GM19324 (cell line): Measurements from ENCODE around the gene MAN1C1.

ENCODE experiments used
- ATAC-seq: cut with Tn5 transposase; IDR thresholded peaks from one replicate; pipeline ENCODE4 v1.9.1; 2021; ENCODE audit warnings: mild to moderate bottlenecking, moderate library complexity; ENCODE audit not compliant: unreplicated experiment, low FRiP score

The MAN1C1 gene

DNA sequence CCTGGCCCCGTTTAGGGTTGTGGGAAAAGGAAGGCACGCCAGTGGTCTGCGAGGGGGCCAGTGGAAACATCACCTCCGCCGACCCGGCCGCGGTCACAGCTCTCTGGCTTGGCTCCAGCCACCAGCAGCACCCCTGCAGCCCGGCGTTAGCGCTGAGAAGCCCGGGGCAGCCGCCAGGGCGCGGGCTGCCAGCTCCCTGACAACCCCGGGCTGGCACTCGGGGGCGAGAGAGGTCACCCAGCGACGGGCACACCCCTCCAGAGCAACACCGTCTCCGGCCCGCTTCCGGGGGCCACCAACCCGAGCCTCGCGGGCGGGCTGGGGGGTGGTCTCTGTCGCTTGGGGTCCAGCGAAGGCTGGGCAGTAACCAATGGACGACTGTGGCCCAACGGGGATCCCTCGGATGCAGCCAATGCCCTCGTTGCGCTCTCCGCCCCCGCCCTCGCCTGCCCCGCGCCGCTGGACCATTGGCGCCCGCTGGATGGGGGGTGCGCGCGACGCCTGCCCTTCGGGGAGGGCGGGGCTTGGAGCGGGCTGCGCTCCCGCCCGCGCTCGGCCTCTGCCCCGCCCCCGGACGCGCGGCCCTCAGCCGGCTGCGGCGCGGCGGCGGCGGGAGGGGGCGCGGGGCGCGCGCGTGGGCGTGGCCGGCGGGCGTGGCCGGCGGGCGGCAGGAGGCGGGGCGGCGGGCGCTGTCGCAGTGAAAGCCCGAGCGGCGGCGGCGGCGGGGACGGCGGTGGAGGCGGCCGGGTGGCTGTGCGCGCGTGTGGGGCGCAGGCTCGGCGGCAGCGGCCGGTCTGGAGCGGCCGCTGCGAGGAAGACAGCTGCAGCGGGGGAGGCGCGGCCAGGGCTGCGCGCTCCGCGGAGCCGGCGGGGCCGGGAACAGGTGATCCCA is at the start of gene MAN1C1:
Gene MAN1C1 (plus strand): TSS at position 697 of the 892 bp plus-strand sequence. CDS start 1,007 bp downstream, outside the sequence.
- ATAC-seq, result peak; percentile 74

DNA sequence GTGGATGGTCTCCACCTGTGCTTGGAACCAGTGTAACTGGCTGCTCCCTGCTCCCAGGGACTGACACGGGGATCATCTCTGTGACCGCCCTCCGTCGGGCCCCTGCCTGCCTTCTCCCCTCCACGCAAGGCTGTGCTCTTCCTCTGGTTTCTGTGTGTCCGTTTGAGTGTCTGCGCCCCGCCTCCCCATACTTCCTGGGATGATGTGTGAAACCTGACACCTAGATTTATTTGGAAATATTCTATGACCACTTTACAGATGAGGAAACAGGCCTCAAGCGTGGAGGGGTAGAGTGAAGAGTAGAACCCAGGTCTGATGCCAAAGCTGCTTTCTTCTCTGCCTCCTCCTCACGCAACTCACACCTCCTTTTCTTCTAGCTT is 48.9 kb upstream of the MAN1C1 start:
- no peak for ATAC-seq

DNA sequence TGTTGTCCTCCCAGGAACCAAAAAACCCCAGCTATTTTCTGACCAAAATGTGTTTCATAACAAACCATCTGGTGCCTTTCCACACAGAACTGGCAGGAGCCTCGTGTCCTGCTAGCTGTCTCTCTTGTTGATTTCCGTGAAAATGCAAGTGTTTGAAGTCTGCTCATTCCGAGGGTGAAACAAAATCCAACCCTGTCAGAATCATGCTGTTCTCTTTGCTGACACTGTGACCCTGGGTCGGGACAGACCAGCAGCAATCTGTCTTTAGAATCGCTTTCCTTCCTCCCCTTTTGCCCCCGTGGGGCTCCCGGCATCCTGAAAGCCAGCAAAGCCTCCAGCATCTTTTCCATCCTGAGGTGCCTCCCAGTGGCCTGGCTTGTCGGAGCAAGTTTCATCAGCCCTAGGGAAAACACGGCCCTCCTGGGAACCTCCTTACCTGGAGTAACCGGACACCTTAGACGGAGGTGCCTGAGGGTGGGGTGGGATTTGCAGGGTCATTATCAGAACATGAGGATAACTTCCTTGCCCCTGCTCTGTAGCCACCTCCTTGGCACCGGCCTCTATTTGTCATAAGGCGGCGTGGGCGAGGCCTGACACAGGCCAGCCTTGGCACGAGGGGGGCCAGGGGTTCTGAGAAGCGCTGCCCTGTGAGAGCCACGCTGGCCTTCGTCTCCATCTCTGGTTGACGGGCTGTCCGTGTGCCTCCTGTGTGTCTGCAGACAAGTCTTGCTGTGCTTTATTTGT is 48.3 kb upstream of the MAN1C1 start:
- ATAC-seq, result no peak

DNA sequence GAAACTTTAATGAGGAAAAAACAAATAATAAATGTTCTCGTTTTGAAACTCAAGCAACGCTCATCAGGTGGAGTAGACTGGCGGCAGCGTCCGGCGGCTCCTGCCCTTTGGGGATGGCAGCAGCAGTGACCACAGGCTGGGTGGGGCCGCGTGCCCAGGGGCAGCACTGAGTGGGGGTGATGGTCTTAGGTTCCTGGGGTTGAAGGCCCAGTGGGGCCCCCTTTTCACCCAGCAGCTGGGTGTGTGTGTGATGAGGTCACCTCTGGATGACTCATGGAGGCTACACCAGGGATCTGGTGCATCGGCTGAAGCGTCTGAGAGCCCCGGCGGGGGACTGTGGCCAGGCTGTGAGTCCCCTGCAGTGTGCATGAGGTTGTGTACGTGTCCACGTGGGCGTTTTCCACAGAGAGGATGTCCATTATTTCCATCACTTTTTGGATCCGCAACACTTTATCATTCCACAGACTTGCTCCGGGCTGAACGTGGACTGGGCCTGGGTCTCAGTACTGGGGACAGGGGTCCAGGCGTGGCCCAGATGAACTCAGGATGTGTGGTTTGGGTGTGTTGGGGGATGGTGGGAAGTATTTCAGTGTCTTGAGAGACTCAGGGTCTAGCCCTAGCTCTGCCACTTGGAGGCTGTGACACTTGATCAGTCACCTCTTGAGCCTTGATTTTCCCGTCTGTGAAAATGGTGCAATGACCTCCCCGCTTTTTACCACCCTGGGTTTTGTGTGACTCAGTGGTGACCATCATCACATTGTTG is 47.6 kb upstream of the MAN1C1 start:
- ATAC-seq, result no peak

DNA sequence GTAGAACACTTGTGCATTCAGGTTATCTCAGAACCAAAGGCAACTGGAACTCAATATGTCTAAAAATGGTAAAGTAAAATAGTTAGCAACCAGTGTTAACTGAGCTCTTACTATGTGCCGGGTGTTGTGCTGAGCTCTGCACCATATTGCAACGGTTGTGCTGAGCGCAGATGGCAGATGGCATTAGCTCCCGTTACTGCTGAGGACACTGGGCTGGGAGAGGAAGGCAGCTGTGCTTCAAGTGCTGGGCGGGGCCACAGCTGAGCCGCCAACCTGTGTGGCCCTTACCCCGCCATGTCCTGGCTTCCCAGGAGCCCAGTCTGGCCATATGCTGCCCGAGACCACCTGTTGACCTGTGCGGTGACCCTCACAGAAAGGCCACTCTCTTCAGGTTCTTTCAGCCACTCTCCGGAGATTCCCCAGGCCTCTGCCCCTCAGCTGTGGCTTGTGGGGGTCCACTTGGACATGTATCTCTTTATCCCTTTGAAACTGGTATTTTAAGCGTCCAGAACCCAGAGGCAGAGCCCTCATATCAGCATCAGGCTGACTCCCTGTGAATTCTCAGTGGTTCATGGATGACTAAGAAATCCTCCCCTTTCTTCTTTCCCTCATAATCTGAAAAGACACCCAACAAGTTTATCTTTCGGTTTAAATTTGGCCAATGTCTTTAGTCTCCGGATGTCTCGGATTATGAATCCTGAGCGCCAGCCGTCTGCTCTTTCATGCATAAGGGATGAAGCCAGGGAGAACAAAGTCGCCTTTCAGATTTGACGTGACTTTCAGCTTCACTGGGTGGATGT is 46.8 kb upstream of the MAN1C1 start:
- ATAC-seq, result no peak

DNA sequence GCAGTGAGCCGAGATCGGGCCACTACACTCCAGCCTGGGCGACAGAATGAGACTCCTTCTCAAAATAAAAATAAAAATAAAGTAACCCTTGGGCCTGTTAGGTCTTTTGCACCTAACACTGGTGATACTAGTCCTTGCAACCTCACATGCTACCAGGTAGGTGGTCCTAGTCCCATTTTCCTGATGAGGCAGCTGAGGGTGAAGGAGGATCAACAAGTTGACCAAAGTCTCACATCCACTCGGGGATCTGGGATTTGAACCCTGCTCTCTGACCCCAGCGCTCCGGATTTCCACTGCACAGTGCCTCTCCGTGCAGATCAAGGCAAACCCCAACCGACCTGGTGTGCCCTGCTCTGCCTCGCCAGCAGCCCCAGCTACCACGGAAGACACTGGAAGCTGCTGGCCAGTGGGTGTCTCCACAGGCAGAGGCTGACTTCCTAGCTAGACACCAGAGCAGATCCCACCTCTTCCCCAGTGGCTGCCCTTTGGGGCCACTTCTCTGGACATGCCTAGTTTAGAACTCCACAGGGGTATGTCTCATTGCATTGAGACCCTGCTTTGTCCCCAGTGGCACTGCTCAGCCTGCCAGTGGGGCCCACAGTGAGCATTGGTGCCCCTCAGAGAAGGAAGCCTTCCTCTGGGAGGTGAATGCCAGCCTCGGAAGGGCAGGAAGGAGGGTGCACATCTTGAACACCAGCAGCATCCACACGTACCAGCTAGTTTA is 45.6 kb upstream of the MAN1C1 start:
- ATAC-seq, result no peak

DNA sequence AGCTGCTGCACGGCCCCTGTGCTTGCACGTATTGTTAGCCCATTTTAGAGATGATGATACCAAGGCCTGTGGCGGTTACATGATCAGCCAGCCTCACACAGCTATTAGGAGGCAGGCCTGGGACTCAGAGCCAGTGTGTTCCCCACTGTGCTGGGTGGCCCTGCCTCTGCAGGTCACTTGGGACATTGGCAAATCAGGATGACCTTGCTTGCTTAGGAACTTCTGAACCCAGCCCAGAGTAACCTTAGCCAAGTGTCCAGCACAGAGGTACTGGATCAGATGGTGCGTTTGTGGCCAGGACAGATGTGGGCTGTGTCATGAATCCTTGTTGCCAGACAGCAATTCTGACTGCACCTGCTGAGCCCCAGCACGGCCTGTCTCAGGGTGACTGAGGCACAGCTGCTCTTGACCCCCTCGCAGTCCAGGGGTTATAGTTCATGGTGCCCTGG is 45.0 kb upstream of the MAN1C1 start:
- ATAC-seq, result no peak

DNA sequence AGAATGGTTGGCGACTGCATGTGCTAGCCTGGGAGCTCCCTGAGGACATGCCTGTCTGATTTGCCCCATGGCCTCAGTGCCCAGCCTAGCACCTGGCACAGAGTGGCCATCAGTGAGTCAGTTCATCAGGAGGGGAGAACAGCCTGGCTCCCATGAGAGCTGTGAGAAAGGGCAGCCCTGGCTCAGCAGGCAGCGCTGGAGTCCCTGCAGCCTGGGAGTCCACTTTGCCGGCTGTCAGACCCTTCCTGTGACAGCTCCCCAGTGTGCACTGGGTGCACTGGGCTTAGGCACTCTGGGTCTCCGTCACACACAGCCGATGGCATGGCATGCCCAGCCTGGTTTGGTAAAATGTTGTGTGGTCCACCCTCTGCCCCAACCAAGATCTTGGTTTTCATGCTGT is 44.5 kb upstream of the MAN1C1 start:
- no peak for ATAC-seq

DNA sequence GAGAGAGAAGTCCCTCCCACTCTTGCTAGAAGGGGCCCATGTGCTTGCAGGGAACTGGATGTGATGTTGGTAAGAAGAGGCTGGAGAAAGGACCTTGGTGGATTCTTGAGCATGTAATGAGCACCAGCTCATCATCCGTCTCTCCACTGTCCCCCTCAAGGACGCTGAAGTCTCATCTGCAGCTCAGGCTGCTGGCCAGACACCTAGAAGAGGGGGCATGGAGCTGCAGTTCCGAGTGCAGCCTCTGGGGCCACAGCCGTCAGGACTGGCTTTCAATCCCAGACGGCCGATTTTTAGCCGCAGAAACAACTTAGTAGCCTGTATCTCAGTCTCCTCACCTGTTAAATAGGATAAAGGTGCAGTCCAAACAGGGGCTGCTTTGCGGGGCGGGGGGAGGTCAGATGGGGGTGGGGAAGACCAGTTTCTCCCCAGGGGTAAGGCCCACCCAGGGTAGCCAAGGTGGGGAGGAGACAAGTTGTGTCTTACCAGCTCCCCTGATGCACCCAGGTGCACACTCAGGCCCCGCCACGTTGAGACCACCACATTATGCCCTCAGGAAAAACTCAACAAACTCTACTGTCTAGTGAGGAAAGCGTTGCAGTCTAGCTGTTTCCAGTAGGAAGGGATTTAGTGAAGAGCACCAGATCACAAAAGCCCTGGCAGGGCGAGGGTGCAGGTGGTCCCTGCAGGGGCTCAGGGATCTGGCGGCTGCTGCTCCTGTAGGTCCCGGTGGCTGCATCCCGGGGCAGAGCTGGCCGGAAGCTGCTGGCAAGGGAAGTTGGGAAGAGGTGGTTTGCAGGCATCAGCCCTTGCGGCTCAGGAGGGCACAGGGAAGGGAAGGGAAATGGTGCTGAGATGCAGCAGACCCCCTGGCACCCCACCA is 43.6 kb upstream of the MAN1C1 start:
- no peak for ATAC-seq

DNA sequence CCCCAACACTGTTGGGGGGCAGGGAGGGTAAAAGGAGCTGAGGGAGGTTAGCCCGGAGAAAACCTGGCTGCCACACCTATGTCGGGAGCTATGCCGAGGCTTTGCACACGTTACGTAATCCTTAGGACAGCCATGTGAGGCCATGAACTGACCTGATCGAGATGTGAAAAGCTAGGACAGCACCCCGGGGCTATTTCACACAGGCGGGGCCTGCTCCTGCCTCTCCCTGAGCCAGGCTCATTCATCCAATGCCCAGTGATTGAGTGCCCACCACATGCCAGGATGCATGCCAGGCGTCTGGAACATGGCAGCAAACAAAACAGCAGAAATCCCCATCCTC is 43.0 kb upstream of the MAN1C1 start:
- no peak for ATAC-seq

DNA sequence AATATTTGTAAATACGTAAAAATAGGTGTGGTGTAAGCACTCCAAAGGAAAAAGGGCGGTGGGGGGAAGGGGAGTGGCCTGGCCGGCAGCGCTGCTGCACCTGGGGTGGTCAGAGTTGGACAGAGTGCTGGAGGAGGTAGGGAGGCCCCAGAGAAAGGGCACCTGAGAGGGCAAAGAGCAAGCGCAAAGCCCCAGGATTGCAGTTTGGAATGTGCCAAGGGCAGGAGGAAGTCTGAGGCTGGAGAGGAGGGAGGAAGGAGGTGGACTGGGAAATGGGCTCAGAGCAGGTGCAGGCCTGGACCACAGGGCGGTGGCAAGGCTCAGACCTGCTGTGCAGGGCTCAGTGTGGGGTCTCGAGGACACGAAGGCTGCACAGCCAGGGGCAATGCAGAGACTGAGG is 42.6 kb upstream of the MAN1C1 start:
- ATAC-seq, result no peak

DNA sequence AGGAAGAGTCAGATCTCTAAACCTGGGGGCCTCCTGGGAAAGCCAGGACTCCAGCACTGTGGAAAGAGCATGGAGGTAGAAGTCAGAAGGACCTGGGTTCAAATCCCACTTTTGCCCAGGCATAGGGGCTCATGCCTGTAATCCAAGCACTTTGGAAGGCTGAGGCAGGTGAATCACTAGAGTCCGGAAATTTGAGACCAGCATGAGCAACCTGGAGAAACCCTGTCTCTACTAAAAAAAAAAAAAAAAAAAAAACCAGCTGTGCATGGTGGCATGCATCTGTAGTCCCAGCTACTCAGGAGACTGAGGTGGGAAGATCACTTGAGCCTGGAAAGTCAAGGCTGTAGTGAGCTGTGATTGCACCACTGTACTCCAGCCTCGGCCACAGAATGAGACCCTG is 41.4 kb upstream of the MAN1C1 start:
- ATAC-seq, result no peak

DNA sequence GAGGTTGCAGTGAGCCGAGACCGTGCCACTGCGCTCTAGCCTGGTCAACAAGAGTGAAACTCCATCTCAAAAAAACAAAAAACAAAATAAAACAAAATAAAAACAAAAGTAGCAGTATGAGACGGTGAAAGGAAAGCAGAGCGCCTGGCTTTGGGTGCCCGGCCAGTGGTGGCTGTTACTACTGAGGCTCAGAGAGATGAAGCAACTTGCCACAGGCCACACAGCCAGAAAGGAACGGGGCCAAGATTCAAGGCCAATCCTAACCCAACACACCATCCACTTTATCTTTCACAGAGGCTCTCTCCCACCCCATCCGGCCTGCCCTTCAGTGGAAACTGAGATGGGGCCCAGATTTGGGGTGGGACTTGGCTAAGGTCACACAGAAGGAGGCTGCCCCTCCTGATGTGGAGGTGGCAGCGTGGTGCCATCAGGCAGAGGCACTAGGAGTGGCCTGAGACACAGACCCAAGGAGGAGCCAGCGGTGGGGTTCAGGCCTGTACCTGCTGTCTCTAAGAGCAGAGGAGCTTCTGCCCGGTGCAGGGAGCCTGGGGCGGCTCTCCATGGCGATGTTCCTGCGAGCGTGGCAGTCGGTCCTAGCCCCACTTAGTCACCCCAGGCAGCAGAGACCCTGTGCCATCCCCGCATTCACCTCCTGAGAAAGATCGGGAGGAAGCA is 40.0 kb upstream of the MAN1C1 start:
- ATAC-seq, result no peak

DNA sequence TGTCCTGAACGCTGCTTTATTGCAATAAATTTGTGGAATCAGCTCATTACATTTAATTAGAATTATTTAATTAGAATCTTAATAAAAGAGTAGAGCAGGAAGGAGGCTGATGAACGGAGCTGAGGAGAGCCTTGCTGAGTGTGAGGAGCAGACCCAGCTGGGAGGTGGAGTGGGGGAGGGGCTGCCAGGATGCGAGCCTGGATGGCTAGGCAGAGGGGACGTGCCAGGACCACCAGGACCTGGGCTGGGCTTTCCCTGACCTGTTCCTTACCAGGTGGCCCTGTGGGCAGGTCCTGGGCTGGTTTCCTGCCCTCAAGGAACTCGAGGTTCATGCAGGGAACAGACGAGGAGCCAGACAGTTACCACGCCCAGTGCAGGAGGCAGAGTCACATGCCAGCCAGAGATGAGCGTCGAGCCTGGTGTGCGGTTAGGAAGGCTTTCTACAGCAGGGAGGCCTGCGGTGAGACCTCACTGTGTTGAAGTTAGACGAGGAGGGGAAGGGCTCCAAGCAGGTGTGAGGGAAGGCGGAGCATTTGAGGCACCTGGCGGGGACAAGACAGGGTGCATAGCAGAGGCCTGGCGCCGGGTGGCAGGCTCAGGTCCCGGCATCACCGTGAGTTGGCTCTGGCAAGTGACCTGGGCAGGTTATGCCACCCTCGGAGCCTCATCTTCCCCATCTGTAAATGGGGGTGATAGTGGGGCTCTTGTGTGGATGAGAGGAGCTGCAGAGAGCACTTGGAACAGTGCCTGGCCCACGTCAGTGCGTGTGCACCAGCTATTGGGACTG is 39.3 kb upstream of the MAN1C1 start:
- ATAC-seq, result no peak

DNA sequence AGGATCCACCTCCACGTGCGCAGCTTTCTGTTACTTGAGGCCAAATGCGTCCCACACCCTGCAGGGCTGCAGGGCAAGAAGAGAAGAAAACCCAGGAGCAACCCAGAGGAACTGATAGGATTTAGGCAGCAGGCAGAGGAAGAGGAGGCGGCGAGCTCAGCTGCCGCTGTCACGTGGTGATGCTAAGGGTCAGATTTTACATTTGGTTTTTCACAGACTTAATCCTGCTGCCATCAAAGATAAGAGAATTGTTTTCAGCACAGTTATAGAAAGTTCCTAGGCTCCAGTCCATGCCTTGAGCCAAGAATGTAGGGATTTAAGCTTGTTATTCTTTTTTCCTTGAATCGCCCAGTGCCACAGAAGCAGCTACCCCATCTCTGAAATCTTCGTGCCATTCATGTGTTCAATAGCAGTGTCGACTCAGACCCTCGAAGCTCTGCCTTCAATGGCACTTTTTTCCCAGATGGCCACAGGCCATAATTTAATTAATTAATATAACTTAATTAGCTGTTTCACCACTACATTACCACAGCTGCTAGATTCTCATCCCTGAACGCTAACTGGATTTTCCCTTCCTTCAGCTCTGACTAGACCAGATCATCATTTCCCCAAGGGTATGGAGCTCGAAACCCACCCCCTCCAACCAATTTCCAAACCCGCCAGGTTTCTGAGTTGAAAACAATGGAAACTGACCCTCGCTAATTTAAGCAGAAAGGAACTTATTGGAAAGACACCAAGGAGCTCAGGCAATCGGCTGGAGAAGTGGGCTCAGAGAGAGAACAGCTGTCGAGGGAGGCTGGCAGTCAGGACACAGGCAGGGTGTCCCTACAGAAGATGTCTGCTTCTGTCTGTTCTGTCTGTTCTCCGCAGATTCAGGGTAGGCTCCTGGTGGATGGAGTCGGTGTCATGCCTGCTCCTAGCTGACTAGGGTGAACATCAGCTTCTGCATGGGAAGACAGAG is 37.0 kb upstream of the MAN1C1 start:
- no peak for ATAC-seq

DNA sequence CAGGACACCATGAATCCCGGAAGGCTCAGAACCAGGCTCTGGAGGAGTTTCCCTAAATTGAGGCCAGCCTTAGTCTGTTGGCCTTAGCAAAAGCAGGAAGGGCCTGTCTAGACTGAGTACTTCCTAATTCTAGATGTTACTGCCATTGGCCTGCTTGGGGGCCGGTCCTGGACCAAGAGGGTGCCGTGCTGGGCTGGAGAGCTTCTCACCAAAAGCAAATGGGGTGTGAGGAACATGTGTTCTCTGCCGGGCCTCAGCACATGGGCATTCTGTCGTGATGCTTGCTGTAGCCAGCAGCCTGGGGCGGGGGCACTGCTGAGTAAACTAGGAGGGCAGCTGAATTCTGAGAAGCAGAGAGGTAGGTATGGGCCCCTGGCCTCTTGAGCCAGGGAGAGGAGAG is 35.7 kb upstream of the MAN1C1 start:
- ATAC-seq, result no peak
